ENCODE measurements around the gene TNS1. TPM values are rescaled to one million over a fixed set of nuclear protein-coding genes. Genes with fewer than 3 reads are reported as not detected.

TNS1 gene
- total and polyA plus RNA-seq, 10 of the 15 experiments (the other 5 are each of a cell fraction or from before 2014, with no cell fraction given) = 0.05 to 0.44 TPM; not detected in 8

DNA sequence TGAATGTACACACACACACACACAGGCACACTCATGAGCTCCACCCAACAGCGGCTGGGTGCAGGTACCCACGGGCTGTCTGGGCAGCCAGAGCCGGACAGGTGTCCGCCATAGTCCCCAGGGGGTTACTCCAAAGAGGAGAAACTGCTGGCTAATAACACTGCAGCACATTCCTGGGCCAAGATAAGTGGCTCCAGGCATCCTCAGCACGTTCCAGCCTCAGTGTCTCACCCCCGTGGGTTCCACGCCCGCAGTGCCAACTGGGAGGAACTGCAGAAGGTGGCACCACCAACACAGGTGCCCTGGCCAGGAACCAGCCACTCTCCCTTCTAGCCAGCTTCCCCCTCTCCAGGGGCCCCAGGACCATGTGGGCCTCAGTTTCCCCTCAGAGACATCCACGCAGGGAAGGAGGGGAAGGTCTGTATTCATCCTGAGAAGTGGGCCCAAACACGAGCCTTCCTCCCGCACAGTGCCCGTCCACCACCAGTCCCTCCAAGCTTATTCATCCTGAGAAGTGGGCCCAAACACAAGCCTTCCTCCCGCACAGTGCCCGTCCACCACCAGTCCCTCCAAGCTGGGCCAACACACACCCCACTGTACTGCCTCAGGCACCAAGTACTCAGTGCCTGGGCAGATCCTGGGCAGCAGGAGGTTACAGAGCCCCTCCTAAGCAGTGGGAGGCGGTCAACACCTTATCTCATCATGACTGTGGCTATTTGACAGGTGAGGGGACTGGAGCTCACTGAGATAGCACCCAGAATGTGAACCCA, 47.6 kb downstream of the TNS1 start (continued):
- TF ChIP-seq, protein P1, sequence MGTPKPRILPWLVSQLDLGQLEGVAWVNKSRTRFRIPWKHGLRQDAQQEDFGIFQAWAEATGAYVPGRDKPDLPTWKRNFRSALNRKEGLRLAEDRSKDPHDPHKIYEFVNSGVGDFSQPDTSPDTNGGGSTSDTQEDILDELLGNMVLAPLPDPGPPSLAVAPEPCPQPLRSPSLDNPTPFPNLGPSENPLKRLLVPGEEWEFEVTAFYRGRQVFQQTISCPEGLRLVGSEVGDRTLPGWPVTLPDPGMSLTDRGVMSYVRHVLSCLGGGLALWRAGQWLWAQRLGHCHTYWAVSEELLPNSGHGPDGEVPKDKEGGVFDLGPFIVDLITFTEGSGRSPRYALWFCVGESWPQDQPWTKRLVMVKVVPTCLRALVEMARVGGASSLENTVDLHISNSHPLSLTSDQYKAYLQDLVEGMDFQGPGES (IDR thresholded peaks at IDR 0.05) = no peak
- no peak for TF ChIP-seq SMC3 (IDR thresholded peaks at IDR 0.05; ENCODE audit: borderline replicate concordance, low read length)
- TF ChIP-seq, protein P2, sequence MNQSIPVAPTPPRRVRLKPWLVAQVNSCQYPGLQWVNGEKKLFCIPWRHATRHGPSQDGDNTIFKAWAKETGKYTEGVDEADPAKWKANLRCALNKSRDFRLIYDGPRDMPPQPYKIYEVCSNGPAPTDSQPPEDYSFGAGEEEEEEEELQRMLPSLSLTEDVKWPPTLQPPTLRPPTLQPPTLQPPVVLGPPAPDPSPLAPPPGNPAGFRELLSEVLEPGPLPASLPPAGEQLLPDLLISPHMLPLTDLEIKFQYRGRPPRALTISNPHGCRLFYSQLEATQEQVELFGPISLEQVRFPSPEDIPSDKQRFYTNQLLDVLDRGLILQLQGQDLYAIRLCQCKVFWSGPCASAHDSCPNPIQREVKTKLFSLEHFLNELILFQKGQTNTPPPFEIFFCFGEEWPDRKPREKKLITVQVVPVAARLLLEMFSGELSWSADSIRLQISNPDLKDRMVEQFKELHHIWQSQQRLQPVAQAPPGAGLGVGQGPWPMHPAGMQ (IDR thresholded peaks at IDR 0.05; ENCODE audit: borderline replicate concordance) = no peak
- TF ChIP-seq ZNF384 (IDR thresholded peaks at IDR 0.05; ENCODE audit: borderline replicate concordance, low read depth, low read length) = no peak
- TF ChIP-seq TCF3 (IDR thresholded peaks at IDR 0.05; ENCODE audit: borderline replicate concordance, insufficient read depth, low read depth, low read length) = no peak
- no peak for TF ChIP-seq ATF3 (IDR thresholded peaks at IDR 0.05; ENCODE audit: borderline replicate concordance, extremely low read depth, low read depth, low read length)
- no peak for TF ChIP-seq SUPT20H (IDR thresholded peaks at IDR 0.05; ENCODE audit: borderline replicate concordance, control insufficient read depth, low read depth, low read length)

- no peak for ATAC-seq
- no peak for FAIRE-seq
- CTCF ChIA-PET = no interaction called here
These were observed 48.3 kb downstream of the TNS1 start for GRCh38 chr2:217954469-217954868.

More at GRCh38 chr2:217954469-217954868, 48.3 kb downstream of the TNS1 start:
- Histone ChIP-seq H3K9me3 (replicated peaks; ENCODE audit: control insufficient read depth, insufficient read depth, low read length) (no peaks in the 10 kb centered on the region), H3K27me3 (replicated peaks in 1 of 2; ENCODE audit: control insufficient read depth in 2 of 2, insufficient read depth in 2 of 2, low read length in 1 of 2) (peaks cover 4% of the 10 kb centered on the region in 2 experiments; a peak in 2 of 4 replicates), H3K27ac (ENCODE audit: control insufficient read depth, insufficient read depth) (no peak overlapping the region), H3K79me2 (ENCODE audit: control insufficient read depth, insufficient read depth, low read length) (no peaks in the 10 kb centered on the region), H3K4me2 (ENCODE audit: control insufficient read depth, insufficient read depth) (no peak overlapping the region), H2AFZ (ENCODE audit: control insufficient read depth, low read depth, low read length) (no peak overlapping the region), H3K9ac (ENCODE audit: control insufficient read depth, insufficient read depth, low read length) (no peak overlapping the region), H4K20me1 (ENCODE audit: control insufficient read depth, insufficient read depth) (no peaks in the 10 kb centered on the region), H3K36me3 (ENCODE audit: control insufficient read depth in 2 of 2, insufficient read depth in 2 of 2, low read length in 1 of 2) (no peaks in the 10 kb centered on the region), H3K4me1 (ENCODE audit: control insufficient read depth, insufficient read depth, low read length) (no peaks in the 10 kb centered on the region), H3K4me3 (no peak overlapping the region)
- WGBS (ENCODE audit: insufficient coverage, insufficient replicate concordance, low lambda C conversion rate, missing lambda C conversion rate) = 14% methylated on average over 3 of the region's 3 CpGs
- RAD21 ChIA-PET (ENCODE audit: unreplicated experiment) = no interaction called here
- no peak for TF ChIP-seq ZBED1 (IDR thresholded peaks at IDR 0.05; ENCODE audit: borderline replicate concordance)
- TF ChIP-seq CREB1 (IDR thresholded peaks at IDR 0.05; ENCODE audit: low read depth) = no peak
- TF ChIP-seq RBBP5 (conservative IDR thresholded peaks at IDR 0.05) = no peak
- TF ChIP-seq IRF4 (IDR thresholded peaks at IDR 0.05; ENCODE audit: low read depth, low read length) = no peak
- no peak for TF ChIP-seq CEBPB (IDR thresholded peaks at IDR 0.05; ENCODE audit: borderline replicate concordance in 1 of 2, low read depth in 2 of 2, low read length in 2 of 2)
- no peak for TF ChIP-seq ZNF592 (IDR thresholded peaks at IDR 0.05)
- TF ChIP-seq MTA2 (IDR thresholded peaks at IDR 0.05; ENCODE audit: low read depth) = no peak
- DNase-seq (ENCODE audit: low read depth, low spot score) = no peak
- intact Hi-C loops (cut with micrococcal nuclease; ENCODE audit: unreplicated experiment) = no loop called here
- BruUV-seq (replicated peaks) = no TSS peak
- in situ Hi-C loops (cut with MboI) = no loop called here
- SMC1A ChIA-PET (ENCODE audit: uncharacterized antibody, unreplicated experiment) = no interaction called here
- POLR2A ChIA-PET = no interaction called here
